HCT116 (cell line): ENCODE data around the gene ACTL7A. TPM values are rescaled to one million over a fixed set of nuclear protein-coding genes. Genes with fewer than 3 reads are reported as not detected.

Experiments used
- ATAC-seq: fragments of 200-7000 bp; cut with Tn5 transposase; 2 replicates; pipeline ENCODE4 v1.9.1; 2020; ENCODE audit warnings: mild to moderate bottlenecking, moderate library complexity
- BruUV-seq: library from RNA; stranded (reverse); fragments of 400-500 nt; replicated peaks from 2 replicates; lab custom pipeline; 2021; lab: Mats Ljungman, UMichigan
- CTCF ChIA-PET: fragments of 300-600 bp; sonication (Branson Sonifier 250); formaldehyde crosslinking; loops from one replicate; lab custom pipeline; 2021; ENCODE audit warnings: antibody characterized with exemption; lab: Charles Lee
- POLR2A ChIA-PET: fragments of 300-600, 350-600 bp; sonication (Branson Sonifier 250); formaldehyde crosslinking; loops from one replicate; lab custom pipeline; 2021; ENCODE audit warnings: antibody characterized with exemption; lab: Charles Lee
- RAD21 ChIA-PET, 2 experiments: fragments of 300-600 bp; sonication (Branson Sonifier 250); formaldehyde crosslinking; loops; one replicate each; lab custom pipeline; 2023; ENCODE audit warnings: low total read pairs in 2 of 2; ENCODE audit not compliant: uncharacterized antibody in 2 of 2, unreplicated experiment in 2 of 2, low non-redundant PET in 1 of 2; lab: Charles Lee
- DNase-seq: peaks from one replicate; pipeline ENCODE4 v3.0.0-alpha.2; 2010; ENCODE audit warnings: low read depth, low spot score
- H2AFZ ChIP-seq: fragments of 200-600 bp; shearing (Covaris generic), sonication (generic); 2 replicates; pipeline ENCODE4 v1.6.1; 2017; ENCODE audit warnings: low read depth, mixed run types, mixed read lengths, antibody characterized with exemption, low read length; ENCODE audit not compliant: poor library complexity, severe bottlenecking
- H3K27ac ChIP-seq: 2 replicates; pipeline ENCODE4 v1.5.1; 2012; ENCODE audit warnings: low read depth, low read length
- H3K27me3 ChIP-seq: fragments of 200-600 bp; sonication (generic); 2 replicates; pipeline ENCODE4 v1.6.1; 2016; ENCODE audit warnings: mixed run types, low read length, mixed read lengths; ENCODE audit not compliant: insufficient read depth
- H3K36me3 ChIP-seq, 2 experiments: fragments of 200-500 bp in 1 of 2; fragments of 200-600 bp in 1 of 2; sonication (Bioruptor generic) in 1 of 2; sonication (generic) in 1 of 2; 2 replicates each; pipeline versions ENCODE4 v1.5.1 to v1.6.1; 2014 to 2016; ENCODE audit warnings: low read length in 2 of 2, inconsistent platforms in 1 of 2, mixed read lengths in 1 of 2, mixed run types in 1 of 2; ENCODE audit not compliant: insufficient read depth in 2 of 2, control insufficient read depth in 1 of 2
- H3K4me1 ChIP-seq, 2 experiments: fragments of 200-600 bp in 1 of 2; sonication (generic) in 1 of 2; 2 replicates each; pipeline versions ENCODE4 v1.5.1 to v1.6.1; 2012 to 2017; ENCODE audit warnings: low read length in 2 of 2, inconsistent platforms in 1 of 2, mild to moderate bottlenecking in 1 of 2, mixed read lengths in 1 of 2, mixed run types in 1 of 2, moderate library complexity in 1 of 2; ENCODE audit not compliant: insufficient read depth in 2 of 2, control insufficient read depth in 1 of 2
- H3K4me2 ChIP-seq: fragments of 200-600 bp; sonication (generic); 2 replicates; pipeline ENCODE4 v1.6.1; 2017; ENCODE audit warnings: mixed run types, low read length, mixed read lengths
- H3K4me3 ChIP-seq, 2 experiments: fragments of 200-600 bp in 1 of 2; sonication (generic) in 1 of 2; replicated peaks in 1 of 2; 2 replicates each; pipeline ENCODE4 v1.5.1; 2011 to 2016; ENCODE audit warnings: low read length in 2 of 2, control low read depth in 1 of 2, low read depth in 1 of 2, mild to moderate bottlenecking in 1 of 2, mixed read lengths in 1 of 2, mixed run types in 1 of 2
- H3K79me2 ChIP-seq: fragments of 200-600 bp; sonication (generic); 2 replicates; pipeline ENCODE4 v1.6.1; 2017; ENCODE audit warnings: mild to moderate bottlenecking, mixed run types, low read length, moderate library complexity, mixed read lengths; ENCODE audit not compliant: insufficient read depth
- H3K9ac ChIP-seq: fragments of 200-600 bp; sonication (generic); 2 replicates; pipeline ENCODE4 v1.6.1; 2016; ENCODE audit warnings: low read length, mixed read lengths
- H3K9me2 ChIP-seq: fragments of 200-600 bp; sonication (generic), shearing (Covaris generic); 2 replicates; pipeline ENCODE4 v1.6.1; 2017; ENCODE audit warnings: mixed run types, mild to moderate bottlenecking, moderate library complexity; ENCODE audit not compliant: insufficient read depth
- H3K9me3 ChIP-seq, 2 experiments: fragments of 200-500 bp in 1 of 2; fragments of 200-600 bp in 1 of 2; sonication (Bioruptor generic) in 1 of 2; sonication (generic) in 1 of 2; 2 replicates each; pipeline ENCODE4 v1.6.1; 2014 to 2017; ENCODE audit warnings: low read length in 2 of 2, mixed read lengths in 2 of 2, inconsistent platforms in 1 of 2, low read depth in 1 of 2, mild to moderate bottlenecking in 1 of 2, mixed run types in 1 of 2, moderate library complexity in 1 of 2; ENCODE audit not compliant: control insufficient read depth in 1 of 2, insufficient read depth in 1 of 2
- H4K20me1 ChIP-seq: fragments of 200-600 bp; sonication (generic), shearing (Covaris generic); 2 replicates; pipeline ENCODE4 v1.6.1; 2017; ENCODE audit warnings: mixed run types, mild to moderate bottlenecking, moderate library complexity; ENCODE audit not compliant: insufficient read depth
- CBX3 ChIP-seq: IDR thresholded peaks from 2 replicates; pipeline ENCODE4 v1.6.1; 2012; ENCODE audit warnings: low read depth
- CEBPB ChIP-seq: IDR thresholded peaks from 2 replicates; pipeline ENCODE4 v1.6.1; 2012; ENCODE audit warnings: low read depth
- ELF1 ChIP-seq: IDR thresholded peaks from 2 replicates; pipeline ENCODE4 v1.6.1; 2012; ENCODE audit warnings: low read depth, borderline replicate concordance
- FOSL1 ChIP-seq: IDR thresholded peaks from 2 replicates; pipeline ENCODE4 v1.6.1; 2012; ENCODE audit warnings: low read depth
- SP1 ChIP-seq: IDR thresholded peaks from 2 replicates; pipeline ENCODE4 v1.6.1; 2012; ENCODE audit warnings: low read depth
- SRF ChIP-seq: IDR thresholded peaks from 2 replicates; pipeline ENCODE4 v1.6.1; 2012; ENCODE audit warnings: low read depth
- TCF7L2 ChIP-seq: IDR thresholded peaks from 2 replicates; pipeline ENCODE4 v1.7.0; 2011; ENCODE audit warnings: borderline replicate concordance, inconsistent platforms; ENCODE audit not compliant: insufficient read depth, insufficient read length; ENCODE audit errors: extremely low read depth
- intact Hi-C: fragments of 100-400 bp; cut with micrococcal nuclease; formaldehyde crosslinking; loops from 2 replicates; pipeline ENCODE4 v1.10.0; 2022
- total RNA-seq: library from RNA; stranded (reverse); gene quantifications from one replicate; pipeline ENCODE4 v1.2.1, GENCODE V29; 2021; ENCODE audit not compliant: unreplicated experiment
- TF ChIP-seq, protein P1 (sequence below): IDR thresholded peaks from 2 replicates; pipeline ENCODE4 v1.6.1; 2012
- TF ChIP-seq, protein P2 (sequence below): IDR thresholded peaks from 2 replicates; pipeline ENCODE4 v1.6.1; 2012; ENCODE audit warnings: low read depth

ACTL7A gene
- total RNA-seq, 1 experiment from 2014 or later: not detected

DNA sequence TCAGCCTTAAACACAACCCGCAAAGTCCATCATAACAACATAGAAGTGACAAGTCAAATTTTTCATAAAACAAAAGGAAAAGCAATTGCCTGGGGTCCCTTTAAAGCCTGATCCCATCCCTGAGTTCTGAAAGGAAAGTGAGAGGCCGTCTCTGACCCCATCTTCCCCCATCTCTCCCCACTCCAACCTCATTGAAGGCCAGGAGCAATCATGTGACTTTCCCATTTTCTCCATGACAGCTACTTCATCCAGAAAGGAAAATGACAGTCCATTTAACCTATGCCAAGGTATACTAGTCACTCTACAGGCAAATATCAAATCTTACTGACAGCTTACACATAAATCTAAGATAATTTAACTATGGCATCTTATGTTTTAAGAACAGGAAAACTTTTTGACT lies 15.5 kb downstream of the ACTL7A start:
- H4K20me1 ChIP-seq: no peaks in the 10 kb centered on the region
- TF ChIP-seq FOSL1: no peak
- TF ChIP-seq TCF7L2: no peak
- TF ChIP-seq, protein P1, sequence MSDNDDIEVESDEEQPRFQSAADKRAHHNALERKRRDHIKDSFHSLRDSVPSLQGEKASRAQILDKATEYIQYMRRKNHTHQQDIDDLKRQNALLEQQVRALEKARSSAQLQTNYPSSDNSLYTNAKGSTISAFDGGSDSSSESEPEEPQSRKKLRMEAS: no peak
- no peak for TF ChIP-seq CBX3
- no peak for TF ChIP-seq SP1
- TF ChIP-seq SRF: no peak
- TF ChIP-seq CEBPB: no peak
- TF ChIP-seq, protein P2, sequence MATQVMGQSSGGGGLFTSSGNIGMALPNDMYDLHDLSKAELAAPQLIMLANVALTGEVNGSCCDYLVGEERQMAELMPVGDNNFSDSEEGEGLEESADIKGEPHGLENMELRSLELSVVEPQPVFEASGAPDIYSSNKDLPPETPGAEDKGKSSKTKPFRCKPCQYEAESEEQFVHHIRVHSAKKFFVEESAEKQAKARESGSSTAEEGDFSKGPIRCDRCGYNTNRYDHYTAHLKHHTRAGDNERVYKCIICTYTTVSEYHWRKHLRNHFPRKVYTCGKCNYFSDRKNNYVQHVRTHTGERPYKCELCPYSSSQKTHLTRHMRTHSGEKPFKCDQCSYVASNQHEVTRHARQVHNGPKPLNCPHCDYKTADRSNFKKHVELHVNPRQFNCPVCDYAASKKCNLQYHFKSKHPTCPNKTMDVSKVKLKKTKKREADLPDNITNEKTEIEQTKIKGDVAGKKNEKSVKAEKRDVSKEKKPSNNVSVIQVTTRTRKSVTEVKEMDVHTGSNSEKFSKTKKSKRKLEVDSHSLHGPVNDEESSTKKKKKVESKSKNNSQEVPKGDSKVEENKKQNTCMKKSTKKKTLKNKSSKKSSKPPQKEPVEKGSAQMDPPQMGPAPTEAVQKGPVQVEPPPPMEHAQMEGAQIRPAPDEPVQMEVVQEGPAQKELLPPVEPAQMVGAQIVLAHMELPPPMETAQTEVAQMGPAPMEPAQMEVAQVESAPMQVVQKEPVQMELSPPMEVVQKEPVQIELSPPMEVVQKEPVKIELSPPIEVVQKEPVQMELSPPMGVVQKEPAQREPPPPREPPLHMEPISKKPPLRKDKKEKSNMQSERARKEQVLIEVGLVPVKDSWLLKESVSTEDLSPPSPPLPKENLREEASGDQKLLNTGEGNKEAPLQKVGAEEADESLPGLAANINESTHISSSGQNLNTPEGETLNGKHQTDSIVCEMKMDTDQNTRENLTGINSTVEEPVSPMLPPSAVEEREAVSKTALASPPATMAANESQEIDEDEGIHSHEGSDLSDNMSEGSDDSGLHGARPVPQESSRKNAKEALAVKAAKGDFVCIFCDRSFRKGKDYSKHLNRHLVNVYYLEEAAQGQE: no peak
- TF ChIP-seq ELF1: no peak
- no peak overlapping the region for H3K4me3 ChIP-seq
- RAD21 ChIA-PET: no interaction called here
- CTCF ChIA-PET: no interaction called here
- no peak overlapping the region for H2AFZ ChIP-seq
- intact Hi-C loops: no loop called here
- no TSS peak for BruUV-seq
- no peak overlapping the region for H3K9ac ChIP-seq
- no peaks in the 10 kb centered on the region for H3K79me2 ChIP-seq
- H3K9me3 ChIP-seq: no peaks in the 10 kb centered on the region
- H3K27me3 ChIP-seq: no peaks in the 10 kb centered on the region
- no peaks in the 10 kb centered on the region for H3K9me2 ChIP-seq
- no peaks in the 10 kb centered on the region for H3K4me1 ChIP-seq
- peaks cover 20 to 33% of the 10 kb centered on the region in 2 experiments; a peak in 3 of 4 replicates for H3K36me3 ChIP-seq
- POLR2A ChIA-PET: no interaction called here
- H3K27ac ChIP-seq: no peak overlapping the region
- H3K4me2 ChIP-seq: no peak overlapping the region
- no peak for DNase-seq
- ATAC-seq: no peak
